ENCODE results near the gene C4orf46. TPM values are rescaled to one million over a fixed set of nuclear protein-coding genes. Genes with fewer than 3 reads are reported as not detected.

Gene C4orf46
- total RNA-seq, 4 donors from 2014 or later = 3.0 to 6.5 (median 4.2) TPM

- TF ChIP-seq, protein P1, sequence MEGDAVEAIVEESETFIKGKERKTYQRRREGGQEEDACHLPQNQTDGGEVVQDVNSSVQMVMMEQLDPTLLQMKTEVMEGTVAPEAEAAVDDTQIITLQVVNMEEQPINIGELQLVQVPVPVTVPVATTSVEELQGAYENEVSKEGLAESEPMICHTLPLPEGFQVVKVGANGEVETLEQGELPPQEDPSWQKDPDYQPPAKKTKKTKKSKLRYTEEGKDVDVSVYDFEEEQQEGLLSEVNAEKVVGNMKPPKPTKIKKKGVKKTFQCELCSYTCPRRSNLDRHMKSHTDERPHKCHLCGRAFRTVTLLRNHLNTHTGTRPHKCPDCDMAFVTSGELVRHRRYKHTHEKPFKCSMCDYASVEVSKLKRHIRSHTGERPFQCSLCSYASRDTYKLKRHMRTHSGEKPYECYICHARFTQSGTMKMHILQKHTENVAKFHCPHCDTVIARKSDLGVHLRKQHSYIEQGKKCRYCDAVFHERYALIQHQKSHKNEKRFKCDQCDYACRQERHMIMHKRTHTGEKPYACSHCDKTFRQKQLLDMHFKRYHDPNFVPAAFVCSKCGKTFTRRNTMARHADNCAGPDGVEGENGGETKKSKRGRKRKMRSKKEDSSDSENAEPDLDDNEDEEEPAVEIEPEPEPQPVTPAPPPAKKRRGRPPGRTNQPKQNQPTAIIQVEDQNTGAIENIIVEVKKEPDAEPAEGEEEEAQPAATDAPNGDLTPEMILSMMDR (IDR thresholded peaks at IDR 0.05; ENCODE audit: low read depth) = no peak
Measured at GRCh38 chr4:158678767-158679166, 7.1 kb upstream of the C4orf46 start.

- TF ChIP-seq, protein P1 (IDR thresholded peaks at IDR 0.05; ENCODE audit: low read depth) = no peak
Measured at GRCh38 chr4:158676076-158676475, 4.4 kb upstream of the C4orf46 start.

GRCh38 chr4:158673633-158674032 is 1.9 kb upstream of the C4orf46 start:
- TF ChIP-seq, protein P1 (IDR thresholded peaks at IDR 0.05; ENCODE audit: low read depth) = no peak

- TF ChIP-seq, protein P1 (IDR thresholded peaks at IDR 0.05; ENCODE audit: low read depth) = no peak
Measured at GRCh38 chr4:158671915-158672806, 474 bp upstream of the C4orf46 start, which contains the start of gene ETFDH. ETFDH (plus strand) TSS chr4:158672296; CDS start chr4:158672457, 161 bp downstream.

- TF ChIP-seq, protein P1 (IDR thresholded peaks at IDR 0.05; ENCODE audit: low read depth) = no peak
Measured at GRCh38 chr4:158670975-158671664, 567 bp downstream of the C4orf46 start.

- TF ChIP-seq, protein P1 (IDR thresholded peaks at IDR 0.05; ENCODE audit: low read depth) = no peak
Measured at GRCh38 chr4:158669310-158669709, 2.4 kb downstream of the C4orf46 start.

DNA sequence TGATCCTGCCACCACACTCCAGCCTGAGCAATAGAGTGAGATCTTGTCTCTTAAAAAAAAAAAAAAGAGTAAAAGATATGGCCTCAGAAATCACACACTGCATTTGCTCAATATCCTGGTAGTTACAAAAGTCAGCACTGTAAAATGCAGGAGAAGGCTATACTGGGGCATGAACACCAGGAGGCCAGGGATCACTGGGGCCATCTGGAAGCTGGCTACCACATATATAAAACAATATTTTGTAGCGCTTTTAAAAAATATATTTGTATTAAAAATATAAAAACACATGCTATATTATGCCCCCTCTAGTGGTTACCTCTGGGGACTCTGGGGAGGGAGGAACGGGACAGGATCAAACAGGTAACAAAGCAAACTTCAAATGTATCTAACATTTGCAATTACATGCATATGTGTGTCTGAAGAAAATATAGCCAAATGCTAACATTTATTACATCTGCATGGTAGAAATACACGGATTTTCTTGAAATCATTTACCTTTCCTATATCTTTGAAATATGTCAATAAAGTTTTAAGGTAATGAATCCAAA is 4.0 kb downstream of the C4orf46 start:
- TF ChIP-seq, protein P1 (IDR thresholded peaks at IDR 0.05; ENCODE audit: low read depth) = no peak
